GM18505 (cell line): ENCODE results near the gene CRB3.

ENCODE experiments used
- ATAC-seq: cut with Tn5 transposase; IDR thresholded peaks from one replicate; pipeline ENCODE4 v1.9.1; 2021; ENCODE audit not compliant: unreplicated experiment
- POLR2A ChIP-seq: IDR thresholded peaks from 4 replicates; pipeline ENCODE4 v1.6.1; 2011; ENCODE audit warnings: borderline replicate concordance; ENCODE audit not compliant: insufficient read depth, insufficient read length; ENCODE audit errors: extremely low read depth

Gene CRB3, protein sequence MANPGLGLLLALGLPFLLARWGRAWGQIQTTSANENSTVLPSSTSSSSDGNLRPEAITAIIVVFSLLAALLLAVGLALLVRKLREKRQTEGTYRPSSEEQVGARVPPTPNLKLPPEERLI

DNA sequence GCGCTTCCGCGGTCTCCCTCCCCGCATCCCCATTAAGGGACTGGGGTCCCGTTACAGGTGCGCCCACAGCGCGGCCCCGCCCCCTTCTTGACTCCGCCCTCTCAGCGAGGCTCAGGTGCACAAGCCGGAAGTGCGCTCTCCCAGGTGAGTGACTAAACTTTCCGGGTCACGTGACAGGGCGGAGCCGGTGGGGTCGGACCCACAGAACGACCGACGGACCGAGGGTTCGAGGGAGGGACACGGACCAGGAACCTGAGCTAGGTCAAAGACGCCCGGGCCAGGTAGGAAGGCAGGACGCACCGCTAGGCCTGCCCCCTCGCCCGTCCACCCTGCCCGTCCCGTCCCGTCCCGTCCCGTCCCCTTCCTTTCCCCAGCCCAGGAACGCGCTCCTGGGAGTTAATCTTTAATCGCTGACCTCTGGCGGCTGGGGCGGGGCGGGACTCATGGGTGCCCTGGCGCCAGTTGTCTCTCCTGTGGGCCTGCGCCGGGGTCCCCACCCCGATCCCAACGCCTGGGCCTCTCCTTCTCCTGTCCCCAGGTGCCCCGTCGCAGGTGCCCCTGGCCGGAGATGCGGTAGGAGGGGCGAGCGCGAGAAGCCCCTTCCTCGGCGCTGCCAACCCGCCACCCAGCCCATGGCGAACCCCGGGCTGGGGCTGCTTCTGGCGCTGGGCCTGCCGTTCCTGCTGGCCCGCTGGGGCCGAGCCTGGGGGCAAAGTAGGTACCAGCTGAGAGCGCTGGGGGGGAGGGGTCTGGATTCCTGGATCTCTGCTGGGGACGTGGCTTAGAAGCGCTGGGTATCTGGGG lies at the start of gene CRB3:
TSS of gene CRB3 (plus strand) at position 202 of the 804 bp plus-strand sequence. CDS start at position 633, 431 bp downstream.
- TF ChIP-seq POLR2A: no peak
- no peak for ATAC-seq

DNA sequence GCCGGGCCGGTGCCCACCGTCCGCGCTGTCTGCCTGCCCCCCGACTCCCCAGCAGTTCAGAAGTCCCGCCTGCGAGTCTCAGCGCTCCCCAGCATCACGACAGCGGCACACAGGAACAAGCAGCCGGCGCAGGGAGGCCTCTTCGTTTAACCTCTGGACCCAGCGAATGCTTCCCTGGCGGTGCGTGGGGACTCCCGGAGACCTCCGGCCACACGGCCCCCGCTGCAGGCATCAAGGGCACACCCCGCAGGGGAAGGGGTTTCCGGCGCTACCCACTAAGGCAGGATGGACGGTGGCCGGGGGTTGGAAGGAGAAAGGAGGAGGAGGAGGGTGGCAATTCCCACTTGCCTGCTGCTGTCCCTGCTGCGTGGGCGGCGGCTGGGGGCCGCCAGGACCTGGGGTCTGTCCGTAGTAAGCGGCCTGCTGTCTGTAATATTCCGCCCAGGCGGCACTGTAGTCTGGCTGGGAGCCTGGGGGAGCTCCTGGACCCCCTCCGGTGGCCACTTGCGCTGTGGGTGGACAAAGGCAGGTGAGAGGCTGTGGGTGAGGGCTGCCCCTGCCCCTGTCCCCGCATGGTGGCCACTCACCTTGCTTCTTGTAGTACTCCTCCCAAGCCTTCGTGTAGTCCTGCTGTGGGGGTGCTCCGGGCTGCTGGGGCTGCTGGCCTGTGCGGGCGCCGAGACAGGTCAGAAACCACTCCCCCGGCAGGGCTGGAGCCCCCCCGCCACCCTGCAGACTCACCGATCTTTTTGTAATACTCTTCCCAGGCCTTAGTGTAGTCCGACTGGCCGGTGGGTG lies 49.1 kb upstream of the CRB3 start:
- no peak for TF ChIP-seq POLR2A
- ATAC-seq: no peak

DNA sequence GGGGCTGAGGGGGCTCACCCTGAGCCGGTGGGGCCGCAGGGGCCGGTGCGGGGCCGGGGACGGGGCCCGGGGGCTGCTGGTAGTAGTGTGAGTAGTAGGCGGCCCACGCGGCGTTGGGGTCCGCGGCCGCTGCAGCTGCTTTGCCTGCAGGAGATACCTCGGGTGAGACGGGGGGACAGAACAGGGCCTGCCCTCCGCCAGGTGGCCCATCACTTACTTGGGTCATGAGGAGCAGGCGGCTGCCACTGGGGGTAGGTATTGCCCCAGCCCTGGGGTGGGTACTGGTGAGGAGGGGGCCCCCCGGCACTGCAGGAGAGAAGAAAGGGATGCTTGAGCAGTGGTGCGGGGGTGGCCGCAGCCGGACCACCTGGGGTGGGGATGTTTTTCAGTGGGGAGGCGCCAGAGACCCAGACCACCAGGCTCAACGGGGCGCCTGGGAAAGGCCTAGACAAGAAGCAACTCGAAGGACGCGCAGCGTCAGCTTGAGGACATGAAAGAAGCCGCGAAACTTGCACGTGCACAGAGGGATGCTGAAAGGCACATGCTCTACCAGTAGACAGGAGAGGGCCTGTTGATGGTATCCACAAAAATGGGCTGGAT lies 48.4 kb upstream of the CRB3 start:
- no peak for ATAC-seq
- TF ChIP-seq POLR2A: no peak

DNA sequence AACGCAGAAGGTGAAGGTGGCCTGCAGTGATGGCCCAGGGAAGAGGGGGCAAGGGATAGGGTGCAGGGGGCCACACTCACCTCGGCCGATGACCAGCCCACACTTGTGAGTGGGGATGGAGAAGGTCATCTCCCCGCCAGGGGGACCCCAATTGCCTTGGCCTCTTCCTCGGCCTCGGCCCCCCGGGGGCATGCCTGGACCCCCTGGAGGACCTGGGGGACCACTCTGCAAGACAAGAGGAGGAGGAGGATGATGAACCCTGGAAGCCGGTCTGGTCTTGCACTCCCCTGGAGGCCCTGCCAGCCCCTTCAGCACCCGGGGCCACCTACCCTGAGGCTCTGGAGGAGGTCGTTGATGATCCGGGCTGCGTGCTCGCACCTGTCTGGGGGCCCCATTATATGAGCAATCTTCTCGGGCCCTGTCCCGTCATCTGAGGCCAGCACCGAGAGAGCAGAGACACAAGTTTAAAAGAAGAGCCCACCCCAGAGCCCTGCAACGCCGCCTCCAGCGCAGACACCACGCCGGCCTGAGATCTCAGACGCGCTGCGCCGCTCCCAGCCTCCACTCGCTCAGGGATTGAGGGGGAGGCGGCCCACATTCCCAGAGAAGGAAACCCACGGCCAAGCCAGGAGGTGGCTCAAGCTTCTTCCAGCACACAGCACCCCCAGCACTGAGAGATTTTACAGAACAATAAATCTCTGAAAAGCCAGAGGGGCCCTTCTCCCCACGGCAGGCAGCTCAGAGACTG lies 47.2 kb upstream of the CRB3 start:
- no peak for ATAC-seq

DNA sequence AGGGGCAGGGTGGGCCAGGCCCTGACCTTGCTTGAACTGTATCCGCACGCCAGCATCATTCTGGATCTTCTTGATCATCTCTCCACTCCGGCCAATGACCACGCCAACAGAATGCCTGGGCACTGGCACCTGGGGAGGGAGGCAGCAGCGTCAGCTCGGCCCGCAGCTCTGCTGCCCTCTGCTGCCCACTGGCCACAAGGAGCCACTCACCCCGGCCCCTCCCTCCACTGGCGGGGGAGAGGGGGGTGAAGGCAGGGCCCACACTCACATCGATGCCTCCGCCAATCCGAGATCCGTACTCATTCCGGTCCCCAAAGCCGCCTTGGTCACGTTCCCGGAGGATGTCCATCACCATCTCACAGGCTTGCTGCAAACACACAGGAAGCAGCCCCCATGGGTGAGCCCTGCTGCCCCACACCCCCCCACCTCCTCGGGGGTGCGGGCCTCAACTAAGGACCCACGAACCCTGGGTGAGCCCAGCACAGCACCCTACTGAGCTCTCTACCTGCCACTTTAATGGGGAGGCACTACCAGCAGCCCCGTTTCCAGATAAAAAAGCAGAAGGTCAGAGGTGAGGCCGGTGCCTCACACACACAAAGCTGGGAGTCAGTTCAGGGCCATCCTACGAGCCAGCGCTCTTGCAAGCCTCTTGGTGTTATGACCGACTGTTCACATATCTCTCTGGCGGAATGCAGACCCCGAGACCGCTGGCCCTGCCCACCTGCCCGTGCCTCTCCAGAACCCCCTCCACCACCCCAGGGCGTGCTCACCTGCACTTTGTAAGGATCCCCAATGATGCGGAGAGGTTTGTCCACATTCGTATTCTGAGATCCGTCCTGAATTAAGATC lies 46.1 kb upstream of the CRB3 start:
- no peak for ATAC-seq
- TF ChIP-seq POLR2A: no peak

More for the DNA sequence above, 47.2 kb upstream of the CRB3 start:
- no peak for TF ChIP-seq POLR2A

DNA sequence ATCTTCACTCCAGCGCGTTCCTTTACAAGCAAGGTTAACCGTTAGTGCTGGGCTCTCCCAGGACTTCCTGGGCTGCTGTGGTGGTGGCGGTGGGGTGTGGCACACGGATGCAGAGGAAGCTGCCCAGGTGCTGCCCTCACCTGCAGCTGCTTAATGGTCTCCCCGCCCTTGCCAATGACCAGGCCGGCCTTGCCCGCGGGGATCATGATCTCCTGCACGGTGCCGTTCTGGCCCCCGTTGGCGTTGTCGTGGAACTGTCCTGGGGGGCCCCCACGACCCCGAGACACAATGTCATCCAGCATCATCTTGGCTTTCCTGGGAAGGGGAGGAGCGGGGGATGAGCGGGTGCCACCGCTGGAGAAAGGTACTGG lies 45.5 kb upstream of the CRB3 start:
- no peak for ATAC-seq
- TF ChIP-seq POLR2A: no peak

DNA sequence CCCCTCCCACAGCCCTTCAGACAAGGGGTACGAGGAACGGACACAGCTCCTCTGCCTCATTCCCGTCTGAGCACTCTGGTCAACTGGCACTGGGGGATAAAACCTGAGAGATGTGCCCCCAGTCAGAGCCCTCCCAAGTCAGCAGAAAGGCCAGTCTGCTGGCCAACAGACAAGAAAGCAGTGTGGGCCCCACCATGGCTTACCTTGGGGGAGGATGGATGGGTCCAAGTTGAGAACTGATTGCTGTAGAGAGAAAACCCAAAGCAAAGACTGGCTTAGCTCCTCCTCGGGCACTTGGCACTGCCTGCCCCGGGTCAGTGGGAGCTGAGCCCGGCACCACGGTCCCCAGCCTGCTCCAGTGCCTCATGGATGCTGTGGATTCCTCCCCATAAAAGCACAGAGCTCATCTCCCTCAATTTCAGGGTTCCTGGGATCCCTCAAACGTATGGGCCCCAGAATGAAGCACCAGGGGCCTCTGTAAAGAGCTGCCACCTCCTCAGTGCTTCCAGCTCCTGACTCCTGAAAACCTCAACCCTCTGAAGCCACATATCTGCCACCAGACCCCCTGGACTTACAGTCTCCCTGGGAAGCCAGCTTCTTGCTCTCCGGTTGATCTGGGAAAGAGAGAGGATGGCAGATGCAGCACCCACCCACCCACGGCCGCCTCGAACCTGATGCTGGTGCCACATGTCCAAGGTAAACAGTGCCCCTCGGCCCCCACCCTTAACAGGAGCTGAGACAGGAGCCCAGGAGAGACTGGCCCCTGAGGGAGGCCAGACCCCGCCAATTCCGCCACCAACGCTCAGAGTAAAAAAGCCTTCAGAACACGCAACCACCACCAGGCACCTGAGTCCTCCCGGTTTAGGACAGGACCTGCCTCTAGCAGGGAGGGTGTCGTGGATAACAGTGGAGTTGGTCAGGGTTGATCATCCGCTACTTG lies 42.7 kb upstream of the CRB3 start:
- no peak for ATAC-seq
- no peak for TF ChIP-seq POLR2A

DNA sequence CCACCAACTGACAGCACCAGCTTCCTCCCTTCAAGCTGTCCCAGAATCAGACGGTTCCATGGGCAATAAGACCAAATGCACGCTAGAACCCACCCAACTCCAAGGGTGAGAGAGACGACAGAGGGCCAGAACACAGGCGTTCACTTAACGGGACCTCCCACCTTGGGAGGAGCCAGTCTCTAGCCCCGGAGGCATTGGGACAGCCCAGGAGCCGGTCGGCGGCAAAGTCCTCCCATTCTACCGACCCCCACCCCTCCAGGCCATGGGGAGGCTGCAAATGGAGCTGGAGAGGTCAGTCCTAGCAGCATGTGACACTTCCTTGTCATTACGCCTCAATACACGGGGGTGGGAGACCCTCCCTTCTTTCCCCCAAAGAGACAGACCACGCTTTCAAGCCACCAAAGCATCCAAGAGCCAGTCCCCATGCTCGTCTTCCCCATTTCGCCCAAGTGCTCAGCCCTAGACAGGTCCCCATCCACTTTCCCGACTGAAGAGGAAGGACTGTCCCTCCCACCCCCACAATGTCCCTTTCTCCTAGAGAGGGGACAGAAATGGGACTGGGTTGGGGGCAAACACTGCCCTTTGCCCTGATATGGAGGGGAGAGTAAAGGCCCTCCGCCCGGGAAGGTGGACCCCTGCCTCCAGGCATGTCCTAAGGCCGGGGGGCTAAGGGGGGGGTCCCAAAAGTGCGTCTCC lies 40.4 kb upstream of the CRB3 start:
- ATAC-seq: no peak
- no peak for TF ChIP-seq POLR2A

DNA sequence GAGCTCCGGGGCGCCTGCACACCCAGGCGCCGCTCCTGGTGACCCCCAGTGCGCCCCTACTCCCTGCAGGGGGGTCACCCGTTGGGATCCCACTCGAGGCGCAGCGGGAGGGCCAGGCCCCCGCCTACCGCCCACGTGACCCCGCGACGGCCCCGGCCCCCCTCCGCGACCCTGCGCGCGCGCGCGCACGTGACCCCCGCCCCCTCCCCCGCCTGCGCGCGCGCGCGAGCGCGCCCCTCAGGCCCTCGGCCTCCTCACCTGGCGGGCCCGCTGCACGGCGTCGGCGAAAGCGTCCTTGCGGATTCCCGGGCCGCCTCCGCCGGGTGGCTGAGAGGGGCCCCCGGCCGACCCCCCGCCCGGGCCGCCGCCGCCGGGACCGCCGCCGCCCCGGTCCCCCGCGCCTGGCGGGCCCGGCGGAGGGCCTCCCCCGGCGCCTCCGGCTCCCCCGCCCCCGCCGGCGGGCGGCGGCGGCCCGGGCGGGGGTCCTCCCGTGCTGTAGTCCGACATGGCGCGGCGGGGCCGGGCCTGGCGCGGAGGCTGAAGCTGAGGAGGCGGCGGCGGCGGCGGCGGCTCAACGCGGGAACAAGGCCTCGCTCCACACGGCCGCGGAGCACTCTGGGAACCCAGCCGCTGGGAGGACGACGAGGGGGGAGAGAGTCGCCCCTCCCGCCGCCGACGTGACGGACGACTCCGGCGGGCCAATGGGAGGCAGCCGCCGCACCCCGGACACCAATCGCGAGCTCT lies 39.7 kb upstream of the CRB3 start, which contains the start of gene KHSRP:
TSS of gene KHSRP (minus strand) at position 617 of the 744 bp plus-strand sequence. CDS start at position 507, 110 bp downstream.
- peak; percentile 68 for TF ChIP-seq POLR2A
- ATAC-seq: peak; percentile 1
